Hematopoietic multipotent progenitor cell treated with erythropoietin and hydrocortisone succinate and interleukin-3 and kit ligand, for 15 days (in vitro differentiated cells): ENCODE measurements around the gene BMPR2.
"Not testable (repeated sequence)": the region's sequence is repeated elsewhere in the genome, so short reads cannot be mapped to it uniquely, and the experiment has no call there.

Experiments used
- DNase-seq: peaks from one replicate; pipeline ENCODE4 v3.0.0-alpha.2; 2015; ENCODE audit warnings: low spot score

BMPR2 gene

DNA sequence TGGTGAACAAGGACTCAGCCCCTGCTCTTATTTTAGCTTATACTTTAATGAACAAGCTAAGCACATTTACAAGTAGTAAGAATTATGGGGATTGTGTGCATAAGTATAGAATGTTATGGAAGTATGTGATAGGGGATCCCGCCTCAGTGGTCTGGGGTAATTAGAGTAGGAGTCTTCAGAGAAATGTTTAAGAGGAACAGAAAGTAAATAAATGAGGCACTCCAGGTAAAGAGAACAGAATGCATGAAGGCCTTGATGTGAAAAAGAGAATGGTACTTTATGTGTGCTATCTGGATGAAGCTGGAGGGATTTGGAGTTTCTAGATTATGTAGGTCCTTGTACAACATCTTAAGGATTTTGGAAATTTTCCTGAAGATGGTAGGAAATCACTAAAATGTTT lies 76.6 kb downstream of the BMPR2 start:
- DNase-seq = no peak

DNA sequence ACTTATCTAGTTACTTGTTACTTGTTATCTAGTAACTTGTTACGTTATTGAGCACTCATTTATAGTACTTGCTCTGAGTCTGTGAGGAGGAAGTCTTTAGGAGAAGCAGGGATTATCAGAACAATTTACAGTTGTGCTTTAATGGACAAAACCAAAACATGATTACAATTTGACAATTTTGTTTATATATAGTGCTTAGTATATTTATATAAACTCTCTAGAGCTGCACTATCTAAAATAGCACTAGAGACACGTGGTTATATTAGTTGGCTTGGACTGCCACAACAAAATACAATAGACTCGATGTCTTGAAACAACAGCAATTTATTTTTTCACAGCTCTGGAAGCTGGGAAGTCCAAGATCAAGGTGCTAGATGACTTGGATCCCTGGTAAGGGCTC lies 78.4 kb downstream of the BMPR2 start:
- DNase-seq = no peak

- DNase-seq = no peak
Observed at GRCh38 chr2:202455114-202455513, 79.0 kb downstream of the BMPR2 start.

DNA sequence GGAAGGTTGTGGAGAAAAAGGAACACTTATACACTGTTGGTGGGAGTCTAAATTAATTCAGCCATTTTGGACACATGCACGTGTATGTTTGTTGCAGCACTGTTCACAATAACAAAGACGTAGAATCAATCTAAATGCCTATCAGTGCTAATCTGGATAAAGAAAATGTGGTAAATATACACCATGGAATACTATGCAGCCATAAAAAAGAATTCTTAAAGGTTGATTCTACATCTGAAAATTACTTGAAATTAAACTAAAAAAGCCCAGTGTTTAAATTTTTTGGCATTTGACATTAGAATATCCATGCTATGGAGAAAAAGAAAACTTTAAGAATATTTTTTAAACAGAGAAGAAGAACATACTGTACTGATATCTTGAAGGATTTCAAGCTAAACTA lies 84.0 kb downstream of the BMPR2 start:
- no peak for DNase-seq

DNA sequence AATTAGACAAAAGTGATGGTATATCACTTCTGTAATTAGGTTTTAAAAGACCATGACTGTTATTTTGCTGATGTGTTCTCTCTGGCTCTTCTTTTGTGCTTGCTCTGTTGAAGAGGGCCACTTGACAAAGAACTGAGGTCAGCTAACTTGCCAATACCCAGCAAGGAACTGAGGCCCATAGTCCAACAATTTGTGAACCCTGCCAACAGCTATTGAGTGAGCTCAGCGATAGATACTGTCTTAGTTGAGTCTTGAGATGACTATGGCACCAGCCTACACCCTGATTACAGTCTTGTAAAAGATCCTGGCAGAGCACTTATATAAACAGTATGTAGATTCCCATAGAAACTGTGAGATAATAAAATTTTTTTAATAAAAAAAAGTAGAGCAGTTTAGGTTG lies 103.0 kb downstream of the BMPR2 start:
- no peak for DNase-seq

DNA sequence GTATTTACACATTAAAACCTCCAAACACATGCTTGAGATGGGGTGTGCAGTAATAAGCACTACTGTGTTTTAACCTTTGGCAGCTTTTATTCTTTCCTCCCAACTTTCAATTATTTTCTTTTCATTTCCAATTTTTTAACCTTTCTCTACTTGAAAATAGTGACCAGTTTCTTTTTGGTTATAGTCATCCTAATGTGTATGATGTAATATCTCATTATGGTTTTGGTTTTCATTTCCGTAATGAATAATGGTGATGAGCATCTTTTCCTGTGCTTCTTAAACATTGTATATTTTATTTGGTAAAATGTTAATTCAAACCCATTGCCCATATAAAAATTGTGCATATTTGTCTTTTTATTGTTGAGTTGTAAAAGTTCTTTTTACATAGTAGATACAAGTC lies 103.5 kb downstream of the BMPR2 start:
- no peak for DNase-seq

- no peak for DNase-seq
Observed at GRCh38 chr2:202486351-202486750, 110.2 kb downstream of the BMPR2 start.

DNA sequence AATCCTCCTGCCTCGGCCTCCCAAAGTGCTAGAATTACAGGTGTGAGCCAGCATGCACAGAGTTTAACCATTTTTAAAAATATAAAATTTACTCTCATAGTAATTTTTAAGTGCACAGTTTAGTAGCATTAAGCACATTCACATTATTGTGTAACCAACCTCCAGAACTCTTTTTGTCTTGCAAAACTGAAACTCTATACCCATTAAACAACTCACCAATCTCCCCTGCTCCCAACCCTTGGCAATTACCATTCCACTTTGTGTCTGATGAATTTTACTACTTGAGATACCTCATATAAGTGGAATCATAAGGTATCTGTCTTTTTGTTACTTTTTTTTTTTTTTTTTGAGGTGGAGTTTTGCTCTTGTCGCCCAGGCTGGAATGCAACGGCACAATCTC lies 112.5 kb downstream of the BMPR2 start:
- DNase-seq = no peak

GRCh38 chr2:202490479-202490878 lies 114.4 kb downstream of the BMPR2 start:
- DNase-seq = no peak

GRCh38 chr2:202491514-202491913 lies 115.4 kb downstream of the BMPR2 start:
- no peak for DNase-seq

DNA sequence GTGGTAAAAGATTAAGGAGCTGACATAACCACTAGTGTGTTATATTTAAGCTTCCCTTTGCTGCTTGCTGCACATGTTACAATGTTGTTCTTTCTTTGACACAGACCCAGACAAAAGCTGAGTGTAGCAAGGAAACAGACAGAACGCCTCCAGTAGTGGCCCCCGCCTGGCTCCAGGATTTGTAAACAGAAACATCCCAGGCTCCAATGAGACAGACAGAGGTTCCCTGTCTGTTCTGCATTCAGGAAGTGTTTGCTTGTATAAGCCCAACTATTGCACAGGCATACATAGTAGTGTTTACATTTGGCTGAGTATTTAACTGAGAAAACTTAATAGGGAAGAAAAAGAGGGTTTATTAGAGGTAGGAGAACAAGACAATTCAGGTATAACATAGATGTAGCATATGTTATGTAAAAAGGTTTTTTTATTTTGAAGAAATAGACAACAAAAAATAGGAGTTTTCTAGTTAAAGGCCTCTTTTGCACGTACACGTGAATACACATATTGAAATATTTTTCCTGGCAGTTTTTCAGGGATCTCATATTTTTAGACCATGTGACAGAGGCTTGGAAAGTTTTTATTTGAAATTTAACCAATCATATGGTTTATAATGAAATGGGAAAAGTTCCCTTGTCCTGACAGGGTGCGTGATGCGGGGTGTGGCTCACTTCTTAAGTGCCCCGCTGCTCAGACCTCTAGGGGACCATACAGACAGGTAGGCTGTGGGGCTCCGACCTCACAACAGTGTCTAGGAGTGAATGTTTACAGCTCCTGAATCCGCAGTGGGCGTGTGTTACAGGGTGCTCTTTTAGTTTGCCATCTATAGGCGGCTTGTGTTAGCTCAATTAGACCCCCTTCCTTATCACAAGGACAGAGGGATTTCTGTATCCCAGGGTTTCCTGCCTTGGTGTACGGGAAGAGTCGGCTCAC lies 118.4 kb downstream of the BMPR2 start:
- DNase-seq = no peak

GRCh38 chr2:202495230-202495604 lies 119.1 kb downstream of the BMPR2 start:
- no peak for DNase-seq

DNA sequence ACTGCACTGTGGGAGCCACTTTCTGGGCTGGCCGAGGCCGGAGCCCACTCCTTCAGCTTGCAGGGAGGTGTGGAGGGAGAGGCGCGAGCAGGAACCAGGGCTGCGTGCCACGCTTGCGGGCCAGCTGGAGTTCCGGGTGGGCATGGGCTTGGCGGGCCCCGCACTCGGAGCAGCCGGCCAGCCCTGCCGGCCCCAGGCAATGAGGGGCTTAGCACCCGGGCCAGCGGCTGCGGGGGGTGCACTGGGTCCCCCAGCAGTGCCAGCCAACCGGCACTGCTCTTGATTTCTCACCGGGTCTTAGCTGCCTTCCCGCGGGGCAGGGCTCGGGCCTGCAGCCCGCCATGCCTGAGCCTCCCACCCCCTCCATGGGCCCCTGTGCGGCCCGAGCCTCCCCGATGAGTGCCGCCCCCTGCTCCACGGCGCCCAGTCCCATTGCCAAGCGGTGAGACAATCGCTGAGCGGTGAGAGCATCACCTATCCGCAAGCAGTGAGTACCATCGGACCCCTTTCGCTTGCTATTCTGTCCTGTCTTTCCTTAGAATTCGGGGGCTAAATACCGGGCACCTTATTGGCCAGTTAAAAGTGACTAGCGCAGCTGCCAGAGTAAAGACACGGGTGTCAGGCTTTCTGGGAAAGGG lies 120.8 kb downstream of the BMPR2 start:
- not testable (repeated sequence) for DNase-seq

DNA sequence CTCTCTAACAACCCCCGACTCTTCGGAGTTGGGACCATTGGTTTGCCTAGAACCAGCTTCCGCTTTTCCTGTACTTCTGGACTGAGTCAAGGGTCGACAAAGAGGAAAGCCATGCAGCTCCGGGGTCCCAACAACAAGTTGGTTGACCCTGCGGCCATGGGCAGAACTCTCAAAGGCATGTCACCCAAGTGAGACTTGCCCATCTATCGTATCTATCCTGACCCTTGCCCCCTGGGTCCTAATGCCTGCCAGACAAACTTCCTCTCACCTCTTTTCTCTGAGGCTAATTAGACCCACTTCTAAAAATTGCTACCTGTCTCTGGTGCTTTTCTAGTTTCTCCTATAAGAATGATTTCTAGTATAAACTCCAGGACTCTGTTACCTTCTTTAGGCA lies 121.3 kb downstream of the BMPR2 start:
- not testable (repeated sequence) for DNase-seq

- not testable (repeated sequence) for DNase-seq
Observed at GRCh38 chr2:202499841-202500240, 123.7 kb downstream of the BMPR2 start.

- not testable (repeated sequence) for DNase-seq
Observed at GRCh38 chr2:202503276-202503675, 127.1 kb downstream of the BMPR2 start.

GRCh38 chr2:202508686-202509085 lies 132.6 kb downstream of the BMPR2 start:
- no peak for DNase-seq

DNA sequence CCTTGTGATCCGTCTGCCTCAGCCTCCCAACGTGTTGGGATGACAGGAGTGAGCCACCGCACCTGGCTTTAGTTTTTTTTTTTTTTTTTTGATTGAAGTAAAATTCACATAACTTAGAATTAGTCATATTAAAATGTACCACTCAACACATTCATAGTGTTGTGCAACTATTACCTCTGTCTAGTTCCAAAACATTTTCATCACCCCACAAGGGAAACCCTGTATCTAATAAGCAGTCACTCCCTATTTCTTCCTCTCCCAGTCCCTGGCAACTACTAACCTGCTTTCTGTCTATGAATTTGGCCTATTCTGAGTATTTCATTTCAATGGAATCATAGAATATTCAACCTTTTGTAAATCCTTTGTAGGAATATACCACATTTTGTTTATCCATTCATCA lies 134.8 kb downstream of the BMPR2 start:
- no peak for DNase-seq

- no peak for DNase-seq
Observed at GRCh38 chr2:202512176-202512575, 136.0 kb downstream of the BMPR2 start.

GRCh38 chr2:202514732-202515131 lies 138.6 kb downstream of the BMPR2 start:
- no peak for DNase-seq

DNA sequence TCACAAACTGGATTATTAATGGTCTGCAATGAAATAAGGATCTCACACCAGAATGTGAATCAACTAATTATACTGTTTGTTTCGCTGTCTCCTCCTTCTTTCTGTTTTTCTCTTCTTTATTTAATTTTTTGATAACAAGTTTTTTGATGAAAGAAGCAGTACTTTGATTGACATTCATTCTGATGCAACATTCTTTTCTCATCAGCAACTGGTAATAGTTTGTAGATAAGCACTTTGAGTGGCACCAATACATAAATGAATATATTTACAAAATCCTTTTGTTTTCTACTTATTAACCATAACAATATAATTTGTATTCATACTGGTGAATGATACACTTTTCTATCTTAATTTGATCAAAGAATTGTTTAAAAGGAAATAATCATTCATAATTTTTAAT lies 143.3 kb downstream of the BMPR2 start:
- DNase-seq = no peak

DNA sequence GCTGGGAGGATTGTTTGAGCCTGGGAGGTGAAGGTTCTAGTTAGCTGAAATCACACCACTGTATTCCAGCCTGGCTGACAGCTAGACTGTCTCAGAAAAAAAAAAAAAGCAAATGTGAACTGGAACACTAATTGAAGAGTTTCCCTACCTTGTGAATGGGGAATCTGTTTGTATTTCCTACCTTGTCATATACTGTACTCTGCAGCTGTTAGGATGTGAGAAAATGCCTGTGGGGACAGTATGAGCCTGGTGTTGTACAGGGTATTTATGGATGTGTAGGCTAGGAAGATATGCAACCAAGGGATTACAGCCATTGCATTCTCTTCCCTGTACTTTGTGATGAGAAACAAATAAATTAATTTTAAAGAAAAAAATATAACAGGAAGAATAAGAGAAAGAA lies 145.3 kb downstream of the BMPR2 start:
- no peak for DNase-seq

DNA sequence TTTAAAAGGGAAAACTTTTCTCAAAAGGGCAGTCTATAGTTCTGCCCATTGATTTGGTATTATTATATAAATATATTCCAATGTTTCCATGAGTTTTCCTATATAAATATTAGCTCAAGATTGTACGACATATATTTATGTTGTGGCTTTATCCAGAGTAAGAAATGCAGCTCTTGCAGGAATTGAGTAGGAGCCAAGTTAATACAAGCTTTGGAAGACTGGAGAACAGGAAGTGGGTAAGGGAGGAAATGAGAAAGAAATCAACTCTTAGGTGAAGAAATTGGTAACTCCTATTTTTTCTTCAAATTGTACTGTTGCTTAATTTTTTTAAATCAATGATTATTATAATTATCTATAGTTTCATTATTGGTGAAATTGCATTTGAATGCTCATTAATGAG lies 153.3 kb downstream of the BMPR2 start:
- DNase-seq = no peak

- DNase-seq = no peak
Observed at GRCh38 chr2:202530038-202530437, 153.9 kb downstream of the BMPR2 start.
